Ecto neural progenitor cell (in vitro differentiated cells): Measurements from ENCODE around the gene MYH11.
"Not testable (repeated sequence)": the region's sequence is repeated elsewhere in the genome, so short reads cannot be mapped to it uniquely, and the experiment has no call there.

Source experiments
- DNase-seq: peaks from one replicate; pipeline ENCODE4 v3.0.0-alpha.2; 2018; ENCODE audit warnings: low spot score

Gene MYH11

GRCh38 chr16:15839204-15839603 lies 17.6 kb downstream of the MYH11 start:
- DNase-seq = not testable (repeated sequence)

GRCh38 chr16:15837761-15838160 lies 19.1 kb downstream of the MYH11 start:
- DNase-seq = no peak

DNA sequence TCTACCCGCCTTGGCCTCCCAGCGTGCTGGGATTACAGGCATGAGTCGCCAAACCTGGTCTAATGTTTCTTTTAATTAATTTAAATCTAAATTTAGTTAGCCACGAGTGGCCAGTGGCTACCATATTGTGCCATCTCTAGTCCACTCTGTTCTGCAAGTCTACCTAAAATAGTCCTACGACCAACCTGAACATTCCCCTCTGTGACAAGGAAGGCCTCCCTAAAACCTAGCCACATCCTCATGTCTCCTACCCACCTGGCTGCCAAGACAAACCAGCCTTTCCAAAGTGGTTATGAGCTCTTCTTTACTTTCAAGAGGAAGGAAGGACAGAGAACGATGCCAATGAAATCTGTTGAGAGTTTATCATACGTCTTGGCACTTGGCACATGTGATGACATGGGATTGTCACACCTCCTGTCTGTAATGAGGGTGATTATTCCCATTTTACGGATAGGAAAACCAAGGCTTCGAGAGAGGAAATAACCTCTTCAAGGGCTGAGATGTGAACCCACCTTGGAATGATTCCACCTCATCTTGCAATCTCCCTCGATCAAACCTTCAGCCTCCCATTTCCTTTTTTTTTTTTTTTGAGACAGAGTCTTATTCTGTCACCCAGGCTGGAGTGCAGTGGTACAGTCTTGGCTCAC lies 19.7 kb downstream of the MYH11 start:
- DNase-seq = no peak

DNA sequence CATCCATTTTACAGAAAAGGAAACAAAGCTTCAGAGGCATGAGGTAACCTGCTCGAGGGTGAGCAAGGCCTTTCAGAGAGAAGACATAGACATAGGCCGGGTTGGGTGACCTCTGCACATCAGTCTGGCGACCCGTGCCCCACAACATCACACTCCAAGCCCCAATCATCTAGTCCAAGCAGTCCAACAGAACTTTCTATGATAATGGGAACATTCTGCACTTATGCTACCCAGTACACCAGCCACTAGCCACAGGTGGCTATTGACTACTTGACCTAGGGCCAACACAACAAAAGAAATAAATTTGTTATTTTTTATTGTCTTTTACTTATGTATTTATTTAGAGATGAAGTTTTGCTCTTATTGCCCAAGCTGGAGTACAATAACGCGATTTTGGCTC lies 20.8 kb downstream of the MYH11 start:
- no peak for DNase-seq

DNA sequence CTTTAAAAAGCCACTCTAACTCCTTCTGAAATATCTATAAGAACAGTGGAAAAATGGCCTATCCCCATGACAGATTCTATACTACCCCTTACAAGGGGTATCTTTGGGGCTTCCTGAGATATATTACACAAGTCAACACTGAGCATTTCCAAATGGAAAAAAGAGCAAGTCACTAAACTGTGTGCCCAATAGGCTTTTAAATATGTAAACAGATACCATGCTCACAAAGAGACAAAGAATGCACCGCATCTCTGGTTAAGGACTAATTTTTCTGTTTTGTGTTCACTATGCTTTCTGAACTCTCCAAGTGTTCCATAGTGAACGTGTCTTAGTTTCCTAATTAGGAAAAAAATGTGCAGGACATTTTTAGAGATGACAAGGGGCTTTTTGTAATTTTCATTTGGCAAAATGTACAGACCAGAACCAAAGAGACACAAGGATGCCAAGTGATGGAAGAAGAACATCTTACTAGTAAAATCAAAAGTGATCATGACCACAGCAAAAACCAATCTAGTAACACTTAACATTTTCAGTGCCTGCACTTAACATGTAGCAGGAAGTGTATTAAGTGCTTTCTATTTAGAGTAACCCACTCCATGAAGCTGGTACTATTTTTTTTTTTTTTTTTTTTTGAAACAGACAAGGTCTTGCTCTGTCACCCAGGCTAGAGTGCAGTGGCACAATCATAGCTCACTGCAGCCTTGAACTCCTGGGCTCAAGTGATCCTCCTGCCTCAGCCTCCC lies 21.5 kb downstream of the MYH11 start:
- no peak for DNase-seq

- no peak for DNase-seq
Measured at GRCh38 chr16:15834502-15834901, 22.3 kb downstream of the MYH11 start.

DNA sequence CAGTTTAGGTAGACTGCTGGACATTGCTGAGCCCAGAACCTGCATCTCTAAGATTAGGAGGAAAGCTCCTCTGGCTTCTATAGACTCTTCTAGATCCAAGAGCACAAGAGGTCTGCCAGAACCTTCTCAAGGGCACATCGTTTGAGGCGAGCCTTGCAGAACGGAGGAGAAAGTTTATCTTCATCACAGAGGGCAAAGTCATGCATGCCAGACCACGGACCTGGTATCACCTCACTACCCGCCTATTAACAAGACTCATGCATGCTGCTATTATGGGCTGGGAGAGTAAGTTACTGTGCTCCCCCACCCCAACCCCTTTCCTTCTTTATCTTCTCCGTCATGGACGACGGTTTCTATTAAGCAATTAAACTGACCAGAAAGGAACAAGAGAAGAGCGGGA lies 23.3 kb downstream of the MYH11 start:
- no peak for DNase-seq

DNA sequence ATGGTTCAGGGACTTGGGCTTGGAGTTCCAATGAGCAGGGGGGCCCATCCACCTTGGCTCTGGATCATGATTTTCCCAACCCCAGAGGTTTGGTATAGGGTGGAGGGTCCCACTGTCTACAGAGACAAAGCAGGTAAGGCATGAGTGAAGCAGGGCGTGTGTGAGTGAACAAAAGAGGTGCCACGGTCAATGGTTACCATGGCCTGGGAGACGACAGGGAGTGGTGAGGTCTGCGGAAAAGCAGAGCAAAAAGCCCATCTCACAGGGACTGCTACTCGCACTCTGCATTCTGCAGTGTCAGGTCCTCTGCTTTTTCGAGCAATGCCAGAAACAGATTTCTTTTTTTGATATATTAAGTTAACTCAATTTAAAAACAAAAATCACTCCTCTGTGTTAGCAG lies 24.6 kb downstream of the MYH11 start:
- DNase-seq = no peak

- DNase-seq = no peak
Measured at GRCh38 chr16:15830832-15831451, 25.9 kb downstream of the MYH11 start.

- no peak for DNase-seq
Measured at GRCh38 chr16:15829460-15829859, 27.4 kb downstream of the MYH11 start.

GRCh38 chr16:15827709-15828343 lies 29.0 kb downstream of the MYH11 start:
- no peak for DNase-seq

- DNase-seq = no peak
Measured at GRCh38 chr16:15827299-15827698, 29.5 kb downstream of the MYH11 start.

DNA sequence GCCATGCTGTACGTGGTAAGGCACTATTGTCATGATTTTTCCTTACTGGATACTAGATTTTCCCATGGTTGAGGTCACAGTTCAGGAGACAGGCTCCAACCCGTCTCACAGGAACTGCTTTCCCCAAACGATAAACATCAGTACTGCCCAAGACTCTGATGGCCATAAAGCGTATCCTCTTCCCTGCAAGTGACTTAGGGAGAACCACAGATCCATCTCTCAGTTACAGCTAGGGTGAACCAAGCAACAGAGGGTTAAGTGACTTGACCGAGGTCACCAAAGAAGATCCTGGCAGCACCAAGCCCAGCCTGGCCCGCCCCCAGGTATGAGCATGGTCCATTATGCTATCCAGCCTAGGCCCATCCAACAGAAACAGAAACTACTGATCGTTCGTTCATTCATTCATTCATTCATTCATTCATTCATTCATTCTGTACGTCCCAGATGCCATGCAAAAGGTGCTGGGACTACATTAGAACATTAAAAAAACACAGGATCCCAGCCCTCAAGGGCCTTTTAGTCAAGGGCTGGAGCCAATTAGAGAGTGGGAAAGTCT lies 31.0 kb downstream of the MYH11 start:
- no peak for DNase-seq

DNA sequence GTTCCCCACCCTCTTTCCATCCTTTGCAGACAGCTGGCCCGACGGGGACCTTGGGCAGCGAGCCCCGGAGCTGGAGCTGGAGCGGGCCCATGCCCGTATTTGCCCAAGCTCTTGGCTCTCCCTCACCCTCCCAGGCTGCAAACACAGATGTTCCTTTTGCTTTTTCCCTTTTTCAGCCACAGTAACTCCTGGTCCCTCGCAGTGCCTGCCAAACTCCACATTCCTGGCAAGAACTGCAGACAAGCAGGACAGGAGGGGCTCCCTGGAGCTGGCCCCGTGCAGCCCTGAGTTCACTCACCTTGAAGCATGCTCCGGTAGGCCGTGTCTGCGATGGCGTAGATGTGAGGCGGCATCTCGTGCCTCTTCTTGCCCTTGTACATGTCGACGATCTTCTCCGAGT lies 33.9 kb downstream of the MYH11 start:
- no peak for DNase-seq

GRCh38 chr16:15820837-15821236 lies 36.0 kb downstream of the MYH11 start:
- no peak for DNase-seq

GRCh38 chr16:15819046-15819445 lies 37.8 kb downstream of the MYH11 start:
- DNase-seq = no peak

DNA sequence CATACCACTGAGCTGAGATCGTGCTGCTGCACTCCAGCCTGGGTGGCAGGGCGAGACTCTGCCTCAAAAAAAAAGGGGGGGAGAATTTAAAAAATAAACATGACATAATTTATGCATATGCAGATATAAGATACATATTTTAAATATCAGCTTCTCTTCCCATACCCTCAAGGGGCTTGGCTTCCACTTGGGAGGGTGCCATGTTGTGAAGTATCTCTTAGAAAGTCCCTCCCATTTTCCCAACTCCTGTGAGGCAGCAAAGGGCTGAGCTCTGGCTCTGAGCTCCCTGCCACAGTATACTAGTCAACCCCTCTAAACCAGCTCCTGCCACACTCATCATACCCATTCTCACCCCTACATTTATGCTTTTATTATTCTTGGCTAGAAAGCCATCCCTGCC lies 39.4 kb downstream of the MYH11 start:
- no peak for DNase-seq

DNA sequence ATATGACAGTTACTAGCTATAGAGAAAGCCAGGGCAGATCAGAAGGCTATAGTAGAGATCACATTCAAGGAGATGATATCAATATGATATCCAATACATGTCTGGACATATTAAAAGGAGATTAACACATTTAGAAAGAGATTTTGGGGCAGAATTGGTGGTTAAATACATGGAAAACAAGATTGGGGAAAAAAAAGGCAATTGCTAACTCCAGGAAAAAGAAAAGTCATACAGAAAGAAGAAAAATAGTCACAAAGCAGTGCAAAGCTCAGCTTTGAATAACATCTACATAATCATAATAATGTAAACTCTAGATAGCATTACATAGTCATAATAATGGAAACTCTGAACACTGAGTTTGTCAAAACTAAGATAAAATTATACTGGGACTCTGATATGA lies 40.6 kb downstream of the MYH11 start:
- no peak for DNase-seq

DNA sequence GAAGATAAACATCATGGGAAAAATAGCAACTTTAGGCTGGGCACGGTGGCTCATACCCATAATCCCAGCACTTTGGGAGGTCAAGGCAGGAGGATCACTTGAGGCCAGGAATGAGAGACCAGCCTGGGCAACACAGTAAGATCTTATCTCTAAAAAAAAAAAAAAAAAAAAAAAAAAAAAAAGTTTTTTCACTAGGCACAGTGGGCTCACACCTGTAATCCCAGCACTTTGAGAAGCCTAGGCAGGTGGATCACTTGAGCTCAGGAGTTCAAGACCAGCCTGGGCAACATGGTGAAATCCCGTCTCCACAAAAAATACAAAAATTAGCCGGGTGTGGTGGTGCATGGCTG lies 44.5 kb downstream of the MYH11 start:
- DNase-seq = not testable (repeated sequence)

DNA sequence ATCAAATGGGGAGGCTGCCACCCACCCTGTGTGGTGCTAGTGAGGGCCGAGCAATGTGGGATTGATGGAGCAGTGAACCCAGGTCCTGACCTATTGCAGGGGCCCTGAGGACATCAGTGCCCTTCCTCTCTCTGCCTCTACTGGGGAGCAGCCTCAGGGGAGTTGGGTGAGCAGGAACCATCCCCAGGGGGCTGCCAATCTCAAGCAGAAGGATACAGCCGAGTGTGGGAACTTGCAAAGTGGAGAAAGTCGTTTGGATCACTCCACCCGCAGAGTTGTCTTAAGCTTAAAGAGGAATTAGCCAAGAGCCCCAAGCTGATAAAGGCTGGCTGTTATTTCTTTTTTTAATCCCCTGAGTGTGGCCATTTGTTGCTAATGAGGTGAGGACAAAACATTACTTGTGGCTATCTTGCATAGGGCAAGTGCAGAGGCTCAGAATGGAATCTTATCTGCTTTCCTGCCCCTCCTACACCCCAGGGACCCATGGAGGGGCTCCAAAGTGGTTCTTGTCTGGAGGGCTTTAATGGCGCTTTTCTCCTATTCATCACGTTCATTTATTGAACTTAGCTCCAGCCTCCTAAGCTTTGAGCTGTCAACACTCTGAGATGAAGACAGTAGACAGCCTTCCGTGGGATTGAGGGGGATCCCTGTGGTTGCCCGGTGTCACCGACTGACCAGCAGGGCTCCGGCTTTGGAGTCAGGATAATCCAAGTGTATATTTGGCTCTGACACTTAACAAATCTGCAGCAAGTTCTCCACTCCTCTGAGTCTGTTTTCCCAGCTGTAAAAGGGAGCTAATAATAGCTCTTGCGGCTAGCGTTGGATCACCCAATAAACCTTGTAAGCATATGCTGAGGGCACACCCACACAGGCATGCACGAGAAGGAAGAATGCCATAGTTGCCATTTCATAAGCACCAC lies 45.1 kb downstream of the MYH11 start:
- no peak for DNase-seq

- DNase-seq = no peak
Measured at GRCh38 chr16:15810949-15811348, 45.9 kb downstream of the MYH11 start.

DNA sequence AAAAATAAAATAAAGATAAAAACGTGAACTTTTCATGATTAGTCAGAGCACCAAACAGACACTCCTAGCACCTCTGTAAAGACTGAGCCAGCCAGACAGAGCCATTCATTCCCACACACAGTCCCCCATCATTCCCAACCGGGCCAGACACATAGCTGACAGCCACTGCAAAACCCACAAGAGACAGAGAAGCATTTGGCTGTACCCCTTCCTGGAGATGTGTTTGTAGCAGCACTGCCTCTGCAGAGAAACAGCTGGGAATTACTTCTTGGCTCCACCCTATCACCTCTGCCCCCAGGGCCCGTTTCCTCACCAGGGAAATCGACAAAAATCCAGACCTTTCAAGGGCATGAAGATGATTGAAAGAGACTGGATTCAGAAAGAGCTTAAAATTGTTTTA lies 46.4 kb downstream of the MYH11 start:
- DNase-seq = no peak
